ENCODE results near the gene TMEFF2.

DNA sequence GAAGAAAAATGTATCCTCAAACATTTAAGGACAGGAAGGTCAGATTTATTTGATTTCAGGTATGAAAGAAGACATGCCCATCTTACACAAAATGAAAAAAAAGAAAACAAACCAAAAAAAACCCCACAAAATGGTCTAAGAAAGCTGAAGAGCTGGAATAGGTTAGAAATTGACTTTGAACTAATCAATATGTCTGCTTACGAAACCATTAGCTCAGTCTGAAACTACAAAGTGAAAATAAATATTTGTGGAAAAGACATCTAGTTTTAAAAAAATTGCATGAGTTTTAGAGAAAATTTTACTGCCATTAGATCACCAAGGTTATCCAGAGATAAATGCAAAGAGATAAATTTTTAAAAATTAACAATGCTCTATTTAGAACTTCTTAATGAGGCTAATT, 125.3 kb downstream of the TMEFF2 start:
- TF ChIP-seq, protein P1, sequence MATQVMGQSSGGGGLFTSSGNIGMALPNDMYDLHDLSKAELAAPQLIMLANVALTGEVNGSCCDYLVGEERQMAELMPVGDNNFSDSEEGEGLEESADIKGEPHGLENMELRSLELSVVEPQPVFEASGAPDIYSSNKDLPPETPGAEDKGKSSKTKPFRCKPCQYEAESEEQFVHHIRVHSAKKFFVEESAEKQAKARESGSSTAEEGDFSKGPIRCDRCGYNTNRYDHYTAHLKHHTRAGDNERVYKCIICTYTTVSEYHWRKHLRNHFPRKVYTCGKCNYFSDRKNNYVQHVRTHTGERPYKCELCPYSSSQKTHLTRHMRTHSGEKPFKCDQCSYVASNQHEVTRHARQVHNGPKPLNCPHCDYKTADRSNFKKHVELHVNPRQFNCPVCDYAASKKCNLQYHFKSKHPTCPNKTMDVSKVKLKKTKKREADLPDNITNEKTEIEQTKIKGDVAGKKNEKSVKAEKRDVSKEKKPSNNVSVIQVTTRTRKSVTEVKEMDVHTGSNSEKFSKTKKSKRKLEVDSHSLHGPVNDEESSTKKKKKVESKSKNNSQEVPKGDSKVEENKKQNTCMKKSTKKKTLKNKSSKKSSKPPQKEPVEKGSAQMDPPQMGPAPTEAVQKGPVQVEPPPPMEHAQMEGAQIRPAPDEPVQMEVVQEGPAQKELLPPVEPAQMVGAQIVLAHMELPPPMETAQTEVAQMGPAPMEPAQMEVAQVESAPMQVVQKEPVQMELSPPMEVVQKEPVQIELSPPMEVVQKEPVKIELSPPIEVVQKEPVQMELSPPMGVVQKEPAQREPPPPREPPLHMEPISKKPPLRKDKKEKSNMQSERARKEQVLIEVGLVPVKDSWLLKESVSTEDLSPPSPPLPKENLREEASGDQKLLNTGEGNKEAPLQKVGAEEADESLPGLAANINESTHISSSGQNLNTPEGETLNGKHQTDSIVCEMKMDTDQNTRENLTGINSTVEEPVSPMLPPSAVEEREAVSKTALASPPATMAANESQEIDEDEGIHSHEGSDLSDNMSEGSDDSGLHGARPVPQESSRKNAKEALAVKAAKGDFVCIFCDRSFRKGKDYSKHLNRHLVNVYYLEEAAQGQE (IDR thresholded peaks at IDR 0.05), result no peak
- TF ChIP-seq, protein P2, sequence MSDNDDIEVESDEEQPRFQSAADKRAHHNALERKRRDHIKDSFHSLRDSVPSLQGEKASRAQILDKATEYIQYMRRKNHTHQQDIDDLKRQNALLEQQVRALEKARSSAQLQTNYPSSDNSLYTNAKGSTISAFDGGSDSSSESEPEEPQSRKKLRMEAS (IDR thresholded peaks at IDR 0.05), result no peak
- TF ChIP-seq, protein P3, sequence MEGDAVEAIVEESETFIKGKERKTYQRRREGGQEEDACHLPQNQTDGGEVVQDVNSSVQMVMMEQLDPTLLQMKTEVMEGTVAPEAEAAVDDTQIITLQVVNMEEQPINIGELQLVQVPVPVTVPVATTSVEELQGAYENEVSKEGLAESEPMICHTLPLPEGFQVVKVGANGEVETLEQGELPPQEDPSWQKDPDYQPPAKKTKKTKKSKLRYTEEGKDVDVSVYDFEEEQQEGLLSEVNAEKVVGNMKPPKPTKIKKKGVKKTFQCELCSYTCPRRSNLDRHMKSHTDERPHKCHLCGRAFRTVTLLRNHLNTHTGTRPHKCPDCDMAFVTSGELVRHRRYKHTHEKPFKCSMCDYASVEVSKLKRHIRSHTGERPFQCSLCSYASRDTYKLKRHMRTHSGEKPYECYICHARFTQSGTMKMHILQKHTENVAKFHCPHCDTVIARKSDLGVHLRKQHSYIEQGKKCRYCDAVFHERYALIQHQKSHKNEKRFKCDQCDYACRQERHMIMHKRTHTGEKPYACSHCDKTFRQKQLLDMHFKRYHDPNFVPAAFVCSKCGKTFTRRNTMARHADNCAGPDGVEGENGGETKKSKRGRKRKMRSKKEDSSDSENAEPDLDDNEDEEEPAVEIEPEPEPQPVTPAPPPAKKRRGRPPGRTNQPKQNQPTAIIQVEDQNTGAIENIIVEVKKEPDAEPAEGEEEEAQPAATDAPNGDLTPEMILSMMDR (IDR thresholded peaks at IDR 0.05; ENCODE audit: low read depth, low read length, missing input control), result no peak
- peak; percentile 83 for TF ChIP-seq YY1 (IDR thresholded peaks at IDR 0.05)
- no peak for TF ChIP-seq NR2F2 (IDR thresholded peaks at IDR 0.05)
- TF ChIP-seq, protein P4, sequence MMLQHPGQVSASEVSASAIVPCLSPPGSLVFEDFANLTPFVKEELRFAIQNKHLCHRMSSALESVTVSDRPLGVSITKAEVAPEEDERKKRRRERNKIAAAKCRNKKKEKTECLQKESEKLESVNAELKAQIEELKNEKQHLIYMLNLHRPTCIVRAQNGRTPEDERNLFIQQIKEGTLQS (IDR thresholded peaks at IDR 0.05), result no peak
- no peak for TF ChIP-seq GABPA (IDR thresholded peaks at IDR 0.05 in 1 of 2, conservative IDR thresholded peaks at IDR 0.05 in 1 of 2)
- TF ChIP-seq JUND (IDR thresholded peaks at IDR 0.05), result peak in 1 of 2 donors; percentile 51
- TF ChIP-seq HNF4G (IDR thresholded peaks at IDR 0.05), result no peak
